ENCODE results near the gene MARCHF10. TPM values are rescaled to one million over a fixed set of nuclear protein-coding genes. Genes with fewer than 3 reads are reported as not detected.
"Not testable (repeated sequence)": the region's sequence is repeated elsewhere in the genome, so short reads cannot be mapped to it uniquely, and the experiment has no call there.

Gene MARCHF10
- total RNA-seq, 2 donors from 2014 or later: under 0.01 TPM; not detected in 1

DNA sequence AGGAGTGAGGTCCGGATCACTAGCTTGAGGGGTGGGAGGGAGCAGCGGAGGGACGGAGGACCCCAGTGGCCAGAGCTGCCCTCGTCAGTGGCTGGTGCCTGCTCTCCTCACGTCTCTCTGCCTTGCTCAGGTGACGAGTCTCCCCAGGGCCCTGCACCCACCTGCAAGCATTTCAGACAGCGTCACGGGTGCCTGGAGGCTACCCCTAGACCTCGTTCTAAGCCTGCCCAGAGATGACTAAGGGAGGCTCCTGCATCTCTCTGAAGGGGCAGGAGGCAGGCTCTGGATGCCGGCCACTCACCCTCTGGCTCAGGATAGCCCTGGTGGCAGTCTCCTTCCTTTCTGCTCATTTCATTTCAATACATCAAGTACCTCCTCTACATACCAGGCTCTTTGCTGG is 111.9 kb downstream of the MARCHF10 start:
- no peaks in the 10 kb centered on the region for H3K4me1 ChIP-seq
- no peak overlapping the region for H3K4me3 ChIP-seq
- no peaks in the 10 kb centered on the region for H3K9me3 ChIP-seq
- intact Hi-C loops (cut with DNase I): no loop called here
- DNase-seq (no peak), ATAC-seq (no peak)
- no peaks in the 10 kb centered on the region for H3K27me3 ChIP-seq
- H3K27ac ChIP-seq: no peak overlapping the region
- WGBS, 2 donors: 75 to 77% methylated on average over 9 to 10 of the region's 10 CpGs
- no peaks in the 10 kb centered on the region for H3K36me3 ChIP-seq (replicated peaks in 1 of 2; ENCODE audit: insufficient read depth in 1 of 2, low read depth in 2 of 2)
- TF ChIP-seq, protein P1, sequence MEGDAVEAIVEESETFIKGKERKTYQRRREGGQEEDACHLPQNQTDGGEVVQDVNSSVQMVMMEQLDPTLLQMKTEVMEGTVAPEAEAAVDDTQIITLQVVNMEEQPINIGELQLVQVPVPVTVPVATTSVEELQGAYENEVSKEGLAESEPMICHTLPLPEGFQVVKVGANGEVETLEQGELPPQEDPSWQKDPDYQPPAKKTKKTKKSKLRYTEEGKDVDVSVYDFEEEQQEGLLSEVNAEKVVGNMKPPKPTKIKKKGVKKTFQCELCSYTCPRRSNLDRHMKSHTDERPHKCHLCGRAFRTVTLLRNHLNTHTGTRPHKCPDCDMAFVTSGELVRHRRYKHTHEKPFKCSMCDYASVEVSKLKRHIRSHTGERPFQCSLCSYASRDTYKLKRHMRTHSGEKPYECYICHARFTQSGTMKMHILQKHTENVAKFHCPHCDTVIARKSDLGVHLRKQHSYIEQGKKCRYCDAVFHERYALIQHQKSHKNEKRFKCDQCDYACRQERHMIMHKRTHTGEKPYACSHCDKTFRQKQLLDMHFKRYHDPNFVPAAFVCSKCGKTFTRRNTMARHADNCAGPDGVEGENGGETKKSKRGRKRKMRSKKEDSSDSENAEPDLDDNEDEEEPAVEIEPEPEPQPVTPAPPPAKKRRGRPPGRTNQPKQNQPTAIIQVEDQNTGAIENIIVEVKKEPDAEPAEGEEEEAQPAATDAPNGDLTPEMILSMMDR (IDR thresholded peaks at IDR 0.05): no peak
- TF ChIP-seq POLR2A (IDR thresholded peaks at IDR 0.05): no peak

DNA sequence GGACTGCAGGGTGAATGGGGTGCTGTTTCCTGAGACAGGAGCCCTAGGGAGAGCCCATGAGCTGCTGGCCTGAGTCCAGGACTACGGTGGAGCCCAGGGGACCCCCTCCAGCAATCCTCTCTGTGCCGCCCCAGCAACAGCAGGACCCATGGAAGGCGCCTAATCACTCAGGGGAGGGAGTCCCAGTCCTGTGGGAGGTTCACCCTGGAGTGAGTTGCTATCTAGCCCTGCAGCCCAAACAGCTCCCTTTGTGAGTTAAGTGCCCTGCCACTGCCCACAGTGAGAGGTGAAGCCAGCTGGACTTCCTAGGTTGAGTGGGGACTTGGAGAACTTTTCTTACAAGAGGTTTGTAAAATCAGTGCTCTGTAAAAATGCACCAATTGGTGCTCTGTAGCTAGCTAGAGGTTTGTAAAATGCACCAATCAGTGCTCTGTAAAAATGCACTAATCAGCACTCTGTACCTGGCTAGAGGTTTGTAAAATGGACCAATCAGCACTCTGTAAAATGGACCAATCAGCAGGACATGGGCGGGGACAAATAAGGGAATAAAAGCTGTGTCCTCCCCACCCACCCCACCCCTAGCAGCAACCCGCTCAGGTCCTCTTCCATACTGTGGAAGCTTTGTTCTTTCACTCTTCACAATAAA is 112.9 kb downstream of the MARCHF10 start:
- H3K9me3 ChIP-seq; H3K4me1 ChIP-seq; H3K27me3 ChIP-seq; H3K36me3 ChIP-seq (replicated peaks in 1 of 2; ENCODE audit: insufficient read depth in 1 of 2, low read depth in 2 of 2); DNase-seq; intact Hi-C loops (cut with DNase I); H3K27ac ChIP-seq; ATAC-seq; H3K4me3 ChIP-seq: not testable (repeated sequence)
- WGBS, 2 donors: 88 to 100% methylated on average over 1 to 5 of the region's 5 CpGs

DNA sequence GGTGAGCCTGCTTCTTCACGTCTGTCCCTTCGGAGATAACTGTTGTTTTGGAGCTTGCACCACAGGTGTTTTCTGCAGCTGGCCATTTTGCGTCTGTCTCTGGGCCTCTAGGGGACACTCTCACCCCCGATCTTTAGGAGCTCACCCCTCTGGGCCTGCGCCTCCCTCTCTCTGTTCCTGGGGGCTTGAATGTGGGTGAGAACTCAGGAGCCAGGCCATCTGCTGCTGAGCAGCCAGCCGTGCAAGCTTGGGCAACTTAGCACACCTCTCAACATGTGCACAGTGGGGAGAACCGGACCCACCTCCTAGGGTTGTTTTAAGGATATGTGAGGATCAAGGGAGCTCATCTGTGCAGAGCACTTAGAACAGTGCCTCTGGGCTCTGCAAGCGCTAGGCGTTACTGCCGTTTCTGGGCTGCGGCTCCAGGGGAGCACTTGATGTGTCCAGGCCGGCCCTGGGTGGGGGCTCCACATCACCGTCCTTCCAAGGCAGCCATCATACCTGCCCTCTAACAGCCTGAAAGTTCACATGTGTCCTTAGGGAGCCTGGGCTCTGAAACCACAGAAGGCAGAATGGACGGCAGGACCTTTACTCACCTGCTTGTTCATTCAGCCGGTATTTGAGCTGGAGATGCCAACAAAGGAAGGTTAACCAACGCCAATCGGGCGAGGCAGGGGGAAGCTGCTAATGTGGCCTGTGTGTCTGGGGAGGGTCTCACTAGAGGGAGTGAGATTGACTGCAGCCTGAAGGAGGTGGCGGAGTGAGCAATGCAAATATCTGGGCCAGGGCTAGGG is 114.3 kb downstream of the MARCHF10 start:
- H3K36me3 ChIP-seq (replicated peaks in 1 of 2; ENCODE audit: insufficient read depth in 1 of 2, low read depth in 2 of 2): no peaks in the 10 kb centered on the region
- no peak for ATAC-seq
- H3K9me3 ChIP-seq: no peaks in the 10 kb centered on the region
- H3K27me3 ChIP-seq: no peaks in the 10 kb centered on the region
- DNase-seq: no peak
- no peak overlapping the region for H3K27ac ChIP-seq
- no peak overlapping the region for H3K4me3 ChIP-seq
- TF ChIP-seq POLR2A (IDR thresholded peaks at IDR 0.05): no peak
- TF ChIP-seq, protein P1 (IDR thresholded peaks at IDR 0.05): no peak
- intact Hi-C loops (cut with DNase I): no loop called here
- H3K4me1 ChIP-seq: no peaks in the 10 kb centered on the region
- WGBS, 2 donors: 72 to 78% methylated on average over 13 to 19 of the region's 19 CpGs

DNA sequence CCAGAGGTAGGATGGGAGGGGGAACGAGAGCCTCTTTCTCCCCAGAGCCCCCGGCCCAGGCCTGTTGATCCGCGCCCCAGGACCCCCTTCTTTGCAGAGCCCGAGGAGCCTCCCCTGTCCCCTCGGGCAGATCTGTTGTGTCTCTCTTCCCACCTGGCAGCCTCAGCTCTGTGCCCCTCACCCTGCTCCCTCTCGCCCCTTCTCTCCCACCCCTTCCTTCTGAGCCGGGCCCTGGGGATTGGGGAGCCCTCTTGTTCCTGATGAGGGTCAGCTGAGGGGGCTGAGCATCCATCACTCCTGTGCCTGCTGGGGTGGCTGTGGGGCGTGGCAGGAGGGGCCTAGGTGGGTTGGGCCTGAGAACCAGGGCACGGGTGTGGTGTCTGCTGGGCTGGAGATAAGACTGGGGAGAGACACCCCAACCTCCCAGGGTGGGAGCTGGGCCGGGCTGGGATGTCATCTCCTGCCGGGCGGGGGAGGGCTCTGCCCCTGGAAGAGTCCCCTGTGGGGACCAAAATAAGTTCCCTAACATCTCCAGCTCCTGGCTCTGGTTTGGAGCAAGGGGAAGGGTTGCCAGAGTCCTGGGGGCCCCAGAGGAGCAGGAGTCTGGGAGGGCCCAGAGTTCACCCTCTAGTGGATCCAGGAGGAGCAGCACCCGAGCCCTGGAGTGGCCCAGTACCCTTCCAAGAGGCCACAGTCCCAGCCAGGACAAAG is 115.2 kb downstream of the MARCHF10 start:
- TF ChIP-seq POLR2A (IDR thresholded peaks at IDR 0.05): no peak
- TF ChIP-seq, protein P1 (IDR thresholded peaks at IDR 0.05): peak in 2 of 7 experiments; percentile 6 to 11
- intact Hi-C loops (cut with DNase I): no loop called here
- WGBS, 2 donors: 59 to 65% methylated on average over 3 to 9 of the region's 14 CpGs
- Histone ChIP-seq H3K4me3 (no peak overlapping the region), H3K9me3 (no peaks in the 10 kb centered on the region), H3K4me1 (no peaks in the 10 kb centered on the region), H3K36me3 (replicated peaks in 1 of 2; ENCODE audit: insufficient read depth in 1 of 2, low read depth in 2 of 2) (no peaks in the 10 kb centered on the region), H3K27ac (no peak overlapping the region), H3K27me3 (no peaks in the 10 kb centered on the region)
- DNase-seq (no peak), ATAC-seq (no peak)

DNA sequence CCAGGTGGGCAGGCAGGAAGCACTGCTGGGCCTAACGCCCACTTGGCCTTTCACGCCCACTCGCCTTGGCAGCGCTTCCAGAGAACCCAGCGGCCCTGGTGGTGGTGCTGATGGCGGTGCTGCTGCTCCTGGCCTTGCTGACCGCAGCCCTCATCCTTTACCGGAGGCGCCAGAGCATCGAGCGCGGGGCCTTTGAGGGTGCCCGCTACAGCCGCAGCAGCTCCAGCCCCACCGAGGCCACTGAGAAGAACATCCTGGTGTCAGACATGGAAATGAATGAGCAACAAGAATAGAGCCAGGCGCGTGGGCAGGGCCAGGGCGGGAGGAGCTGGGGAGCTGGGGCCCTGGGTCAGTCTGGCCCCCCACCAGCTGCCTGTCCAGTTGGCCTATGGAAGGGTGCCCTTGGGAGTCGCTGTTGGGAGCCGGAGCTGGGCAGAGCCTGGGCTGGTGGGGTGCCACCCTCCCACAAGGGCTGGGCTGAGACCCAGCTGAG is 115.9 kb downstream of the MARCHF10 start:
- Histone ChIP-seq H3K27ac (no peak overlapping the region), H3K4me3 (no peak overlapping the region)
- DNase-seq: no peak

DNA sequence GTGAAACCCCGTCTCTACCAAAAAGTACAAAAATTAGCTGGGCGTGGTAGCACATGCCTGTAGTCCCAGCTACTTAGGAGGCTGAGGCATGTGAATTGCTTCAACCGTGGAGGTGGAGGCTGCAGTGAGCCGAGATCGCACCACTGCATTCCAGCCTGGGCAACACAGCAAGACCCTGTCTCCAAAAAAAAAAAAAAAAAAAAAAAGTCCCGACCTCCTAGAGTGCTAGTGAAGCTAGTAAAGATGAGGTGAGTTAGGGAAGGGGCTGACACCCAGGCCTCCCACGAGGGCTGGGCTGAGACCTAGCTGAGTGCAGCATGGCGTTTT is 116.6 kb downstream of the MARCHF10 start:
- H3K27me3 ChIP-seq; H3K9me3 ChIP-seq; H3K4me1 ChIP-seq; H3K36me3 ChIP-seq (replicated peaks in 1 of 2; ENCODE audit: insufficient read depth in 1 of 2, low read depth in 2 of 2); DNase-seq; H3K4me3 ChIP-seq; H3K27ac ChIP-seq; intact Hi-C loops (cut with DNase I); ATAC-seq: not testable (repeated sequence)
- 75 to 77% methylated on average over 8 of the region's 8 CpGs for WGBS, 2 donors

More for the DNA sequence above, 115.9 kb downstream of the MARCHF10 start:
- 83 to 93% methylated on average over 11 to 20 of the region's 20 CpGs for WGBS, 2 donors
- Histone ChIP-seq H3K9me3 (no peaks in the 10 kb centered on the region), H3K4me1 (no peaks in the 10 kb centered on the region), H3K27me3 (no peaks in the 10 kb centered on the region), H3K36me3 (replicated peaks in 1 of 2; ENCODE audit: insufficient read depth in 1 of 2, low read depth in 2 of 2) (no peaks in the 10 kb centered on the region)
- TF ChIP-seq, protein P1 (IDR thresholded peaks at IDR 0.05): no peak
- TF ChIP-seq POLR2A (IDR thresholded peaks at IDR 0.05): no peak
- ATAC-seq: no peak
- intact Hi-C loops (cut with DNase I): no loop called here
